HCT116 (cell line): ENCODE data around the gene SP100. TPM values are rescaled to one million over a fixed set of nuclear protein-coding genes. Genes with fewer than 3 reads are reported as not detected.

ENCODE experiments used
- ATAC-seq: fragments of 200-7000 bp; cut with Tn5 transposase; 2 replicates; pipeline ENCODE4 v1.9.1; 2020; ENCODE audit warnings: mild to moderate bottlenecking, moderate library complexity
- BruUV-seq: library from RNA; stranded (reverse); fragments of 400-500 nt; replicated peaks from 2 replicates; lab custom pipeline; 2021; lab: Mats Ljungman, UMichigan
- CTCF ChIA-PET: fragments of 300-600 bp; sonication (Branson Sonifier 250); formaldehyde crosslinking; loops from one replicate; lab custom pipeline; 2021; ENCODE audit warnings: antibody characterized with exemption; lab: Charles Lee
- POLR2A ChIA-PET: fragments of 300-600, 350-600 bp; sonication (Branson Sonifier 250); formaldehyde crosslinking; loops from one replicate; lab custom pipeline; 2021; ENCODE audit warnings: antibody characterized with exemption; lab: Charles Lee
- RAD21 ChIA-PET, 2 experiments: fragments of 300-600 bp; sonication (Branson Sonifier 250); formaldehyde crosslinking; loops; one replicate each; lab custom pipeline; 2023; ENCODE audit warnings: low total read pairs in 2 of 2; ENCODE audit not compliant: uncharacterized antibody in 2 of 2, unreplicated experiment in 2 of 2, low non-redundant PET in 1 of 2; lab: Charles Lee
- DNase-seq: peaks from one replicate; pipeline ENCODE4 v3.0.0-alpha.2; 2010; ENCODE audit warnings: low read depth, low spot score
- H2AFZ ChIP-seq: fragments of 200-600 bp; shearing (Covaris generic), sonication (generic); 2 replicates; pipeline ENCODE4 v1.6.1; 2017; ENCODE audit warnings: low read depth, mixed run types, mixed read lengths, antibody characterized with exemption, low read length; ENCODE audit not compliant: poor library complexity, severe bottlenecking
- H3K27ac ChIP-seq: 2 replicates; pipeline ENCODE4 v1.5.1; 2012; ENCODE audit warnings: low read depth, low read length
- H3K27me3 ChIP-seq: fragments of 200-600 bp; sonication (generic); 2 replicates; pipeline ENCODE4 v1.6.1; 2016; ENCODE audit warnings: mixed run types, low read length, mixed read lengths; ENCODE audit not compliant: insufficient read depth
- H3K36me3 ChIP-seq, 2 experiments: fragments of 200-500 bp in 1 of 2; fragments of 200-600 bp in 1 of 2; sonication (Bioruptor generic) in 1 of 2; sonication (generic) in 1 of 2; 2 replicates each; pipeline versions ENCODE4 v1.5.1 to v1.6.1; 2014 to 2016; ENCODE audit warnings: low read length in 2 of 2, inconsistent platforms in 1 of 2, mixed read lengths in 1 of 2, mixed run types in 1 of 2; ENCODE audit not compliant: insufficient read depth in 2 of 2, control insufficient read depth in 1 of 2
- H3K4me1 ChIP-seq, 2 experiments: fragments of 200-600 bp in 1 of 2; sonication (generic) in 1 of 2; 2 replicates each; pipeline versions ENCODE4 v1.5.1 to v1.6.1; 2012 to 2017; ENCODE audit warnings: low read length in 2 of 2, inconsistent platforms in 1 of 2, mild to moderate bottlenecking in 1 of 2, mixed read lengths in 1 of 2, mixed run types in 1 of 2, moderate library complexity in 1 of 2; ENCODE audit not compliant: insufficient read depth in 2 of 2, control insufficient read depth in 1 of 2
- H3K4me2 ChIP-seq: fragments of 200-600 bp; sonication (generic); 2 replicates; pipeline ENCODE4 v1.6.1; 2017; ENCODE audit warnings: mixed run types, low read length, mixed read lengths
- H3K4me3 ChIP-seq, 2 experiments: fragments of 200-600 bp in 1 of 2; sonication (generic) in 1 of 2; replicated peaks in 1 of 2; 2 replicates each; pipeline ENCODE4 v1.5.1; 2011 to 2016; ENCODE audit warnings: low read length in 2 of 2, control low read depth in 1 of 2, low read depth in 1 of 2, mild to moderate bottlenecking in 1 of 2, mixed read lengths in 1 of 2, mixed run types in 1 of 2
- H3K79me2 ChIP-seq: fragments of 200-600 bp; sonication (generic); 2 replicates; pipeline ENCODE4 v1.6.1; 2017; ENCODE audit warnings: mild to moderate bottlenecking, mixed run types, low read length, moderate library complexity, mixed read lengths; ENCODE audit not compliant: insufficient read depth
- H3K9ac ChIP-seq: fragments of 200-600 bp; sonication (generic); 2 replicates; pipeline ENCODE4 v1.6.1; 2016; ENCODE audit warnings: low read length, mixed read lengths
- H3K9me2 ChIP-seq: fragments of 200-600 bp; sonication (generic), shearing (Covaris generic); 2 replicates; pipeline ENCODE4 v1.6.1; 2017; ENCODE audit warnings: mixed run types, mild to moderate bottlenecking, moderate library complexity; ENCODE audit not compliant: insufficient read depth
- H3K9me3 ChIP-seq, 2 experiments: fragments of 200-500 bp in 1 of 2; fragments of 200-600 bp in 1 of 2; sonication (Bioruptor generic) in 1 of 2; sonication (generic) in 1 of 2; 2 replicates each; pipeline ENCODE4 v1.6.1; 2014 to 2017; ENCODE audit warnings: low read length in 2 of 2, mixed read lengths in 2 of 2, inconsistent platforms in 1 of 2, low read depth in 1 of 2, mild to moderate bottlenecking in 1 of 2, mixed run types in 1 of 2, moderate library complexity in 1 of 2; ENCODE audit not compliant: control insufficient read depth in 1 of 2, insufficient read depth in 1 of 2
- H4K20me1 ChIP-seq: fragments of 200-600 bp; sonication (generic), shearing (Covaris generic); 2 replicates; pipeline ENCODE4 v1.6.1; 2017; ENCODE audit warnings: mixed run types, mild to moderate bottlenecking, moderate library complexity; ENCODE audit not compliant: insufficient read depth
- CEBPB ChIP-seq: IDR thresholded peaks from 2 replicates; pipeline ENCODE4 v1.6.1; 2012; ENCODE audit warnings: low read depth
- EGR1 ChIP-seq: IDR thresholded peaks from 2 replicates; pipeline ENCODE4 v1.6.1; 2012; ENCODE audit warnings: low read depth
- EZH2 ChIP-seq: fragments of 200-600 bp; sonication (generic); IDR thresholded peaks from 2 replicates; pipeline ENCODE4 v1.6.1; 2017; ENCODE audit warnings: antibody characterized with exemption, mixed run types
- FOSL1 ChIP-seq: IDR thresholded peaks from 2 replicates; pipeline ENCODE4 v1.6.1; 2012; ENCODE audit warnings: low read depth
- JUND ChIP-seq: IDR thresholded peaks from 2 replicates; pipeline ENCODE4 v1.6.1; 2012
- POLR2A ChIP-seq: IDR thresholded peaks from 2 replicates; pipeline ENCODE4 v1.7.0; 2011; ENCODE audit warnings: borderline replicate concordance; ENCODE audit not compliant: insufficient read depth, insufficient read length; ENCODE audit errors: extremely low read depth
- SRF ChIP-seq: IDR thresholded peaks from 2 replicates; pipeline ENCODE4 v1.6.1; 2012; ENCODE audit warnings: low read depth
- TCF7L2 ChIP-seq: IDR thresholded peaks from 2 replicates; pipeline ENCODE4 v1.7.0; 2011; ENCODE audit warnings: borderline replicate concordance, inconsistent platforms; ENCODE audit not compliant: insufficient read depth, insufficient read length; ENCODE audit errors: extremely low read depth
- ZNF274 ChIP-seq: fragments of 200-500 bp; sonication (Bioruptor generic); IDR thresholded peaks from 2 replicates; pipeline ENCODE4 v1.6.1; 2014; ENCODE audit warnings: mild to moderate bottlenecking, low read depth, low read length, inconsistent platforms
- intact Hi-C: fragments of 100-400 bp; cut with micrococcal nuclease; formaldehyde crosslinking; loops from 2 replicates; pipeline ENCODE4 v1.10.0; 2022
- total RNA-seq: library from RNA; stranded (reverse); gene quantifications from one replicate; pipeline ENCODE4 v1.2.1, GENCODE V29; 2021; ENCODE audit not compliant: unreplicated experiment
- TF ChIP-seq, protein P1 (sequence below): IDR thresholded peaks from 2 replicates; pipeline ENCODE4 v1.6.1; 2012

The SP100 gene
- total RNA-seq, 1 experiment from 2014 or later, result 48.1 TPM

DNA sequence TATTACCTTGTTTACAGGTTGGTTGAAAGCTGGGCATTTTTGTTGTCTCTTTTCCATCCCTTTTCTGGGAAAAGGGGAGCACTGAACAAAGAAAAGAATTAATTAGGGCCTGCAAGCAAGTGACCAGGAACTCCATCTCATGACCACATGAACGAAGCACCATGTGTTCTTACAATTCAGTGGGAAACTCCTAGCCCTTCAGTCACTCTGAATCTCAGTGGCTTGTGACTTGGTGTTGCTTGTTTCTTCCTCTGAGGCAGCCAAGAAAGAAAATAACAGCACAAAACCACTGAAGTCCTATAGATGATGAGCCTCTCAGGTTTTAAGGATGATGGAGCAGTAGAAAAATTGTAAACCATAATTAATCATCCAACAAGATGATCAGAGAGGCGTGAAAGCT is 167.6 kb downstream of the SP100 start:
- POLR2A ChIA-PET, result no interaction called here
- ATAC-seq (no peak), DNase-seq (no peak)
- Histone ChIP-seq H3K36me3 (no peaks in the 10 kb centered on the region), H2AFZ (no peak overlapping the region), H3K27ac (no peak overlapping the region), H3K4me2 (no peak overlapping the region), H3K4me3 (no peak overlapping the region), H4K20me1 (no peaks in the 10 kb centered on the region), H3K79me2 (no peaks in the 10 kb centered on the region), H3K4me1 (no peaks in the 10 kb centered on the region), H3K9me2 (no peaks in the 10 kb centered on the region; the same call in 1 of the 2 replicates), H3K9me3 (no peaks in the 10 kb centered on the region), H3K9ac (no peak overlapping the region), H3K27me3 (no peaks in the 10 kb centered on the region)
- CTCF ChIA-PET, result no interaction called here
- TF ChIP-seq EGR1, result no peak
- no peak for TF ChIP-seq JUND
- TF ChIP-seq ZNF274, result no peak
- RAD21 ChIA-PET, result no interaction called here
- intact Hi-C loops, result no loop called here
- BruUV-seq, result no TSS peak

DNA sequence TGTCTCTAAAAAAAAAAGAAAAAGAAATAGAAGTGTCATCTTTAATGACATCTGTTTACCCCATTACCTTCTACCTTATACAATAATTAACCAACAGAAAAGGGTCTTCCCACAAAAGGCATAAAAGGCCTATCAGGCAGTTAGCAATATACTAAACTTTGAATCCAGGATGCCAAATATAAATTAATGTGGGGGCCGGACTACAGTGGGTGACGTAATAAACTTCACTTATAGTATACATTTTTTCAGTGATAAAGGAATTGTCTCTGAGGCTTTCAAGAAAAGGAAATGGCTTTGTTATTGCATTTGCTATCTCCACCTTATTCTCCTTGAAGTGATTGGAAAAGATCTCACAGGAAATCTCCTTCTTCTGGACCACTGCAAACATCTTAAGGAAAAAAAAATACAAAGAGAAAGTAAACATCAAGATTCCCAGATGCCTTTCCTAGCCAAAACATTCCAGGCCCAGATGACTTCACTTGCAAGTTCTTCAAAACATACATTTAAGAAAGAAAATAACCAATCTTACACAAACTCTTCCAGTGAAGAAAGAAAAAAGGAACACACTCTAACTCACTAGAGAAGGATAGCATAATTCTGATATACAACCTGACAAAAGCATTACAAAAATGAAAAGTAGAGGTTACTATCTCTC is 170.5 kb downstream of the SP100 start:
- RAD21 ChIA-PET, result no interaction called here
- H3K4me1 ChIP-seq, result no peaks in the 10 kb centered on the region
- peak overlapping the region; percentile 2 for H2AFZ ChIP-seq
- H3K4me3 ChIP-seq, result no peak overlapping the region
- no peak overlapping the region for H3K27ac ChIP-seq
- POLR2A ChIA-PET, result no interaction called here
- no peaks in the 10 kb centered on the region for H3K9me3 ChIP-seq
- TF ChIP-seq EZH2 (no peak), POLR2A (no peak), EGR1 (no peak), SRF (no peak), FOSL1 (no peak), TCF7L2 (no peak), CEBPB (no peak)
- TF ChIP-seq, protein P1, sequence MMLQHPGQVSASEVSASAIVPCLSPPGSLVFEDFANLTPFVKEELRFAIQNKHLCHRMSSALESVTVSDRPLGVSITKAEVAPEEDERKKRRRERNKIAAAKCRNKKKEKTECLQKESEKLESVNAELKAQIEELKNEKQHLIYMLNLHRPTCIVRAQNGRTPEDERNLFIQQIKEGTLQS, result no peak
- no peak for DNase-seq
- CTCF ChIA-PET, result no interaction called here
- no peaks in the 10 kb centered on the region for H3K36me3 ChIP-seq
- no peak overlapping the region for H3K4me2 ChIP-seq
- no peaks in the 10 kb centered on the region for H3K79me2 ChIP-seq
- H3K27me3 ChIP-seq, result no peaks in the 10 kb centered on the region
- no peak overlapping the region for H3K9ac ChIP-seq
- no peaks in the 10 kb centered on the region for H4K20me1 ChIP-seq
- no peak for ATAC-seq
- no TSS peak for BruUV-seq
- intact Hi-C loops, result no loop called here
- H3K9me2 ChIP-seq, result no peaks in the 10 kb centered on the region; the same call in 1 of the 2 replicates
